COR-L47 (cell line): Measurements from ENCODE around the gene HBZ.
"Not testable (repeated sequence)": the region's sequence is repeated elsewhere in the genome, so short reads cannot be mapped to it uniquely, and the experiment has no call there.

Experiments
- DNase-seq: peaks from one replicate; lab custom pipeline; 2025; lab: John Stamatoyannopoulos, UW

Gene HBZ

GRCh38 chr16:164827-165538 is 12.5 kb downstream of the HBZ start:
- no peak for DNase-seq

GRCh38 chr16:165539-166374 is 13.3 kb downstream of the HBZ start, which contains the start of gene HBM:
Gene HBM (plus strand): TSS chr16:165978. CDS start chr16:165998, 20 bp downstream.
- no peak for DNase-seq

- DNase-seq, result no peak
Observed at GRCh38 chr16:166375-167121, 14.1 kb downstream of the HBZ start.

GRCh38 chr16:167122-167690 is 14.8 kb downstream of the HBZ start:
- no peak for DNase-seq

GRCh38 chr16:168424-168823 is 16.0 kb downstream of the HBZ start:
- DNase-seq, result no peak

GRCh38 chr16:169014-169413 is 16.6 kb downstream of the HBZ start:
- DNase-seq, result no peak

GRCh38 chr16:170088-170507 is 17.7 kb downstream of the HBZ start:
- DNase-seq, result not testable (repeated sequence)

GRCh38 chr16:170788-171187 is 18.3 kb downstream of the HBZ start:
- no peak for DNase-seq

GRCh38 chr16:172374-172941 is 20.0 kb downstream of the HBZ start, which contains the start of gene HBA2:
Gene HBA2 (plus strand): TSS chr16:172876. CDS start chr16:172913, 37 bp downstream.
- DNase-seq, result not testable (repeated sequence)

GRCh38 chr16:173211-173854 is 20.9 kb downstream of the HBZ start:
- not testable (repeated sequence) for DNase-seq

GRCh38 chr16:173928-174769 is 21.7 kb downstream of the HBZ start:
- DNase-seq, result not testable (repeated sequence)

- DNase-seq, result no peak
Observed at GRCh38 chr16:175011-175949, 22.8 kb downstream of the HBZ start.

- DNase-seq, result not testable (repeated sequence)
Observed at GRCh38 chr16:176006-176405, 23.6 kb downstream of the HBZ start.

- not testable (repeated sequence) for DNase-seq
Observed at GRCh38 chr16:176477-177382, 24.3 kb downstream of the HBZ start, which contains the start of gene HBA1. Gene HBA1 (plus strand): TSS chr16:176680. CDS start chr16:176717, 37 bp downstream.

- no peak for DNase-seq
Observed at GRCh38 chr16:177394-177822, 25.0 kb downstream of the HBZ start.

- no peak for DNase-seq
Observed at GRCh38 chr16:177981-178667, 25.7 kb downstream of the HBZ start.

GRCh38 chr16:178668-179015 is 26.2 kb downstream of the HBZ start:
- no peak for DNase-seq
